Embryonic facial prominence (tissue), 1 donor: ENCODE results near the gene FAM193A.
"Not testable (repeated sequence)": the region's sequence is repeated elsewhere in the genome, so short reads cannot be mapped to it uniquely, and the experiment has no call there.

Source experiments
- DNase-seq: peaks from one replicate; pipeline ENCODE4 v3.0.0-alpha.2; 2016; ENCODE audit errors: extremely low spot score

The FAM193A gene

GRCh38 chr4:2515830-2516550, 20.5 kb upstream of the FAM193A start:
- DNase-seq = no peak

- DNase-seq = no peak
Measured at GRCh38 chr4:2516635-2517034, 19.8 kb upstream of the FAM193A start.

- DNase-seq = no peak
Measured at GRCh38 chr4:2526559-2526958, 9.9 kb upstream of the FAM193A start.

- no peak for DNase-seq
Measured at GRCh38 chr4:2534904-2535375, 1.5 kb upstream of the FAM193A start.

DNA sequence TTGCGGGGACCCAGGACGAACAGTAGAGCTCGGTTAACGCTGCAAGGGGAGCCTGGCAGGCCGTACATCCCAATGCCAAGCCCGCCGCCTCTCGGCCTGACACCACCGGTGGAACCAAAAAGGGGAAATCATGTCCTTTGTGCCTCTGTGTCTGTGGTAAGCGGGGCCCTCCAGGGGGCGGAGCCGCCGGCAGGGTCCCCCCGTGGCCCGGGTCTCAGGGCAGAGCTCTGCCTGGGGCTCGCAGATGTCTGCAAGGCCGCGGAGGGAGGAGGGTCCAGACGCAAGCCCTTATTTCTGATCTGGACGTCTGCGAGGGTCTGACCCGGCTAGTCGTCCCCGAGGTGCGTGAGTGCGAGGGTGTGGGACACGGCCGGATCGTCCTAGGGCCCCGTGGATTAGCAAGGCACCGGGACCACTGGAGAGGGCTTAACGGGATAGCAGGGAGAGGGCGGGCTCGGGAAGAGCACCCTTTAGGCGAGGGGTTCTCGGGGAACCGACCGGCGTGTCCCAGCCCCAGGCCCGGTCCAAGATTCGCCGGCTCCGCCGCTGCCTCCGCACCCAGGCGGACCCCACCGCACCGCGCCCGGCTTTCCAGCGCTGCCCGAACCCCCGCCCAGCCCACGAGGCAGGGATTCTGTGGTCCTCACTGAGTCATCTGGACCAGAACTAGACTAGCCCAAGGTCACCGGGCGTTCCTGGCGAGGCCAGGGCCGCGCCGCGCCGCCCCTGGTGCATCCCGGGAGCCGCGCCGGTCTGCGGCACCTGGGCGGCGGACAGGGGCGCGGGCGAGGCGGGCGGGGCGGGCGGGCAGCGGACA, 863 bp upstream of the FAM193A start:
- peak; percentile 34 for DNase-seq

DNA sequence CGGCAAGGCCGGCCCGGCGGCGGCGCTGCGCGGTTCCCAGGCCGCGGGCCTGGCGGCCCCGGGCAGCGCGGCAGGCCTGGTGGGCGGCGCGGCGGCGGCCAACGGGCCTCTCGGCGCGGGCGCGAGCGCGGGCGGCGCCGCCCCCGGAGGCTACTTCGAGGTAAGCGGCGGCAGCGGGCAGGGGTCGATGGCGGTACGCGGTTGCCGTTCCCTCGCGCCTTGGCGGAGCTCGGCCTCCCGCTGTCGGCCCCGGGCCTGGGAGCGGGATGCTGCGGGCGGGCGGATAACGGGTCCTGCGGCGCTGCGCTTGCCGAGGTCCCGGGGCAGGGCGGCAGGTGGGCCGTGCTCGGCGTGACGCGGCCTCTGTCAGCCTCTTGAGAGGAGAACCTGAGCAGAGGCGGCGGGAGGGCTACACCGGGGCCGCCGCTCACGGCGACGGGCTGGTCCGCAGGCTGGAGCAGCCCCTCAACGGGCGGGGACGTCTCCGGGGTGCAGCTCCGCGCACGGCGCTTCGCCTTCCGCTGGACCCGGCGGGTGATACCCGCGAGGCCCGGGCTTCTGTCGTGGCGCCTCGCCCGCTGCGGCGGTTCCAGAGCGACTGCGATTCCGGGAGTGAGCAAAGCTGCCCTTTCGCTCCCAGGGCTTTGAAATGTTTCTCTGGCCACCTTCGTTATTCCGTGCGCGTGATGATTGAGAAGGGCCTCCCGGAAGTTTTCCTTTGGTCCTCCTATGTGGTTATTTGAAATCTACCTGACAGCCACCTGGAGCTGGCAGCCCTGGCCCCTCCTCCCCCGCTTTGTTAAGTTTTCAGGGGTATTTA, 774 bp downstream of the FAM193A start:
- DNase-seq = no peak

DNA sequence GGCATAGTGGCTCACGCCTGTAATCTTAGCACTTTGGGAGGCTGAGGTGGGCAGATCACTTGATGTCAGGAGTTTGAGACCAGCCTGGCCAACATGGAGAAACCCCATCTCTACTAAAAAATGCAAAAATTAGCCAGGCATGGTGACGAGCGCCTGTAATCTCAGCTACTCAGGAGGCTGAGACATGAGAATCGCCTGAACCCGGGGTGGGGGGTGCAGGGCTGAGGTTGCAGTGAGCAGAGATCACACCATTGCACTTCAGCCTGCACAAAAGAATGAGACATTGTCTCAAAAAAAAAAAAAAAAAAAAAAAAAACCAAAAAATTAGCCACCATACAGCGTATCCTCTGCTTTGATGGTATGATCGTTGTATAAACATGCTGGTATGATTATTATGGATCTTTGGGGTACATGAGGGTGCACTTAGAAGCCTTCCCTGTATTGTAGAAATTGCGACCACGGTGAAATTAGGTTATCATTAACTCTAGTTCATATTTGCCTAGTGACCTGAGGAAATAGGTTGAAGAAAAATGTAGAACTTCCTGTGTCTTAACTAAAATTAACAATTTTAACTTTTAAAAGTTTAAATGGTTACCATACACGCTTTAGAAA, 7.2 kb downstream of the FAM193A start:
- not testable (repeated sequence) for DNase-seq

DNA sequence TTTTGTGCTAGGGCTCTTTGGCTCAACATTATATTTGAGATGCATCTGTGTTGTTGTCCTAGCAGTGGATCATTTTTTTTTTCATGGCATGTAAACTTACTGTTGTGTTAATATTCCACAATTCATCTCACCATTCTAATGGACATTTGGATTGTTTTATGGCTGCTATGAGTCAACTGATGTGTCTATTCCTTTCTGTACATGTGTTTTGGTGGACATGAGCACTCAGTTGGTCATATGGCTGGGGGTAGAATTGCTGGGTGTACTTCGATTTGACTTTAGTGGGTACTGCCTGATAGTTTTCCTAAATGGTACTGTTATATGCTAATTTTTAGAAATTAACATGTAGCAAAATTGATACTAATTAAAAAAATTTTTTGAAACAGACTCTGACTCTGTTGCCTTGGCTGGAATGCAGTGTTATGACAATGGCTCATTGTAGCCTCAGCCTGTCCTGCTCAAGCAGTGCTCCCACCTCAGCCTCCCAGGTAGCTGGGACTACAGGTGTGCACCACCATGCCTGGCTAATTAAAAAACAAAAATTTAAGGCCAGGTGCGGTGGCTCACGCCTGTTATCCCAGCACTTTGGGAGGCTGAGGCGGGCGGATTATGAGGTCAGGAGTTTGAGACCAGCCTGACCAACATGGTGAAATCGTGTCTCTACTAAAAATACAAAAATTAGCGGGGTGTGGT, 9.0 kb downstream of the FAM193A start:
- DNase-seq = no peak

- no peak for DNase-seq
Measured at GRCh38 chr4:2546286-2546823, 9.9 kb downstream of the FAM193A start.

GRCh38 chr4:2546961-2547691, 10.7 kb downstream of the FAM193A start:
- not testable (repeated sequence) for DNase-seq

GRCh38 chr4:2551118-2551517, 14.7 kb downstream of the FAM193A start:
- DNase-seq = no peak

- no peak for DNase-seq
Measured at GRCh38 chr4:2552806-2553205, 16.4 kb downstream of the FAM193A start.

GRCh38 chr4:2558301-2558700, 21.9 kb downstream of the FAM193A start:
- no peak for DNase-seq

GRCh38 chr4:2560167-2560566, 23.7 kb downstream of the FAM193A start:
- no peak for DNase-seq

GRCh38 chr4:2565533-2565932, 29.1 kb downstream of the FAM193A start:
- no peak for DNase-seq

DNA sequence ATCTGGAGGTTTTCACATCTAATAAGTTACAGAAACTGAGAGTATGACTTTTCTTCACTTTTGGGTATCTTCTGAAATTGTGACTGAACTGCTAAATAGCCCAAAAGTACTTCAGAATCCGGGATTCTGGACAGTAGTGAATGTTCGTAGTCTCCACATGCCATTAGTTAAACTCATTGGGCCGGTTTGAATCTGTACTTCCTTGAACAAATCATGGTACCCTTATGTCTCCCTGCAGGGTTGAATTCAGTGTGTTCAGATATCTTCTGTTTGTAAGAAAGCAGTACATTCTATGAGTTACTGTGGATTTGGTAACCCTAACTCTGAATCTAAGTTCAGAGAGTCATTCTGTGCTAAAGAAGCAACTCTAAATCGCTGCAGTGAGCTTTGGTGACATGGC, 33.6 kb downstream of the FAM193A start:
- DNase-seq = no peak

GRCh38 chr4:2570551-2571222, 34.2 kb downstream of the FAM193A start:
- no peak for DNase-seq

GRCh38 chr4:2572076-2572475, 35.6 kb downstream of the FAM193A start:
- DNase-seq = no peak

DNA sequence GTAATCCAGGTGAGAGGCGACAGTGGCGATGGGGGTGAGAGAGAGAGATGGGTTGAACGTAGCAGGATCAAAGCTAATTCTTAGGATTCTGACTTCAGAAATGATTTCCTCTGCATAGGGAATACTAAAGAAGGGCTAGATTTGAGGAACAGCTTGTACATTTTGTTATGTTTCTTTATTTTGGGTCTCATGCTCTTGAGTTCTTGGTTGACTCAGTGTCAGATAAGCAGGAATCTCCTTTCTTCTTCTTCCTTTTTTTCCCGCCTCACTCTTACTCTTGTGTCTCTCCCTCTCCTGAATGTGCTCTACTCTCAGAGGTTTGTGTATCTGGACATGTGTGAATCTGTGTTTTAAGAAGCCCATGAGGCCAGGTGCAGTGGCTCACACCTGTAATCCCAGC, 36.4 kb downstream of the FAM193A start:
- no peak for DNase-seq

- no peak for DNase-seq
Measured at GRCh38 chr4:2574009-2574408, 37.6 kb downstream of the FAM193A start.
